Activated CD8-positive, alpha-beta memory T cell treated with anti-CD3 and anti-CD28 coated beads, Interleukin-2, amount 10 ng/mL, durations not matched to agents 7 days and 5 days (primary cell): Measurements from ENCODE around the gene CCDC146. TPM values are rescaled to one million over a fixed set of nuclear protein-coding genes. Genes with fewer than 3 reads are reported as not detected.

Experiments used
- ATAC-seq: fragments of 150-1000 bp; cut with Tn5 transposase; one replicate; pipeline ENCODE4 v1.10.0; 2021; ENCODE audit warnings: moderate library complexity
- CTCF ChIA-PET: fragments of 350-600 bp; sonication (Branson Sonifier 250); formaldehyde crosslinking; loops from one replicate; lab custom pipeline; 2021; ENCODE audit warnings: antibody characterized with exemption; lab: Charles Lee
- DNase-seq: peaks from one replicate; pipeline ENCODE4 v3.0.0-alpha.2; 2020
- H3K27ac Mint-ChIP-seq: one replicate; pipeline ENCODE4 v1.8.0; 2021; ENCODE audit warnings: mild to moderate bottlenecking, mixed read lengths
- H3K27me3 Mint-ChIP-seq: one replicate; pipeline ENCODE4 v1.8.0; 2021; ENCODE audit warnings: mixed read lengths
- H3K36me3 Mint-ChIP-seq: one replicate; pipeline ENCODE4 v1.8.0; 2021; ENCODE audit warnings: mild to moderate bottlenecking, mixed read lengths
- H3K4me1 Mint-ChIP-seq: one replicate; pipeline ENCODE4 v1.8.0; 2021; ENCODE audit warnings: mixed read lengths
- H3K4me3 Mint-ChIP-seq: one replicate; pipeline ENCODE4 v1.8.0; 2021; ENCODE audit warnings: mild to moderate bottlenecking, moderate library complexity, mixed read lengths
- H3K9me3 Mint-ChIP-seq: one replicate; pipeline ENCODE4 v1.8.0; 2022; ENCODE audit warnings: low read depth, mixed read lengths
- total RNA-seq, 2 experiments: library from RNA; stranded (reverse); gene quantifications; one replicate each; pipeline ENCODE4 v1.2.3, GENCODE V29; 2021

The CCDC146 gene
- total RNA-seq, 2 experiments from 2014 or later: 8.3 to 9.0 TPM

DNA sequence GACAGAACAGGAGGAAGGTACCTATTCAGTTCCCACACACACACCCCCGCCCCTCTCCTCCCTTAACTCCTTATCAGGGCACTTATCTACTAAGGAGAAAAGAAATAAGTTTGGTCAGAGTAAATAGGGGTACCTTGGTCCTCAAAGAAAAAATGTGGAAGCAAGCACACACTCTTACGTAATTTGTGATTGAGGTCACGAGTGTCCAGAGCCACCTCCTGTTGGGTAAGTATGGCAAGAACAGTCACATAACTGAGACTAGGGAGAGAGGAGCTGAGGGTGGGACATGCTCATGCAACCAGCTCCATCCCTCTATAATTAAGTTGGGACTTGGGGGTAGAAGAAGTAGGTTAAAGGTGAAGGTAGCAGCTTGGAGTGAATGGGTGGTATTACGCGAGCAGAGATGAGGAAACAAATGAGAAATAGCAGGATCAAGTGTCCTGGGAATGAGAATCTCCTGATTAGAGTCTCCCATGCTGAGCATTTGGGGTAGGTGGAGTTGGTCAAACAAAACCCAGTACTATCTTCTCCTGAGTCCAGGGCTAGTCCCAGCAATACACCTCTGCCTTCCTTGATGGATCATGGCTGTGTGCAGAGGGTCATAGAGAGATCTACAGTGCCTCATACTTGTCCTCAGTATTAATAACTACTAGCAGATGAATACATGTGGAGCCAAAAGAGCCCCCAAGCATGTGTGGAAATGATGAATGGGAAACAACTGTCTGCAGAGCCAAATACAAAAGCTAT is 216.6 kb downstream of the CCDC146 start:
- Mint-ChIP-seq H3K36me3 (peaks cover 2% of the 10 kb centered on the region), H3K27me3 (no peaks in the 10 kb centered on the region), H3K27ac (no peak overlapping the region), H3K4me3 (no peak overlapping the region), H3K9me3 (no peaks in the 10 kb centered on the region), H3K4me1 (peaks cover 8% of the 10 kb centered on the region)
- ATAC-seq (no peak), DNase-seq (no peak)
- CTCF ChIA-PET: interaction anchor here (1.3 kb wide), 1 partner anchor 15 kb away, joined by 4 read pairs; no protein-coding TSS in a partner anchor

DNA sequence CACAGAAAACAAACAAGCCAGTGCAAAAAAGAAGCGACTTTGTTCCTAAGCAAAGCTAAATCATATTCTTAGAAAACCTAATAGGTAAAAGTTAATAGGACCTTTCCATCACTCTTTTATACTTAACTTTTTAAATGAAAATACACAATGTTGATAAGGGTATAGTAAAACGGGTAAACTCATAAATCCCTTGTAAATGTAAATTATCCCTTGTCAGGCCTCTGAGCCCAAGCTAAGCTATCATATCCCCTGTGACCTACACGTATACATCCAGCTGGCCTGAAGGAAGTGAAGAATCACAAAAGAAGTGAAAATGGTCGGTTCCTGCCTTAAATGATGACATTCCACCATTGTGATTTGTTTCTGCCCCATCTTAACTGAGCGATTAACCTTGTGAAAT is 217.3 kb downstream of the CCDC146 start:
- no peak overlapping the region for H3K27ac Mint-ChIP-seq
- DNase-seq (no peak), ATAC-seq (no peak)
- H3K9me3 Mint-ChIP-seq: no peaks in the 10 kb centered on the region
- CTCF ChIA-PET: interaction anchor here (1.3 kb wide), 1 partner anchor 15 kb away, joined by 4 read pairs; no protein-coding TSS in a partner anchor
- H3K4me1 Mint-ChIP-seq: peaks cover 8% of the 10 kb centered on the region
- no peak overlapping the region for H3K4me3 Mint-ChIP-seq
- H3K27me3 Mint-ChIP-seq: no peaks in the 10 kb centered on the region
- peaks cover 2% of the 10 kb centered on the region for H3K36me3 Mint-ChIP-seq

Other genes starting within 250 kb of the CCDC146 start
- not detected for gene SPDYE17, start 90.3 kb upstream of the CCDC146 start, total RNA-seq
- 1 to 10 TPM in 1 of 2 experiments, under 1 TPM in 1; 0.70 to 1.1 TPM for gene SPDYE18, start 60.1 kb upstream of the CCDC146 start, total RNA-seq
- 1 to 10 TPM; 9.4 to 9.9 TPM for gene FGL2, start 77.2 kb downstream of the CCDC146 start, total RNA-seq